ENCODE measurements around the gene C19orf12.

C19orf12 gene

GRCh38 chr19:29697523-29698261 lies 17.4 kb downstream of the C19orf12 start:
- DNase-seq (ENCODE audit: low read depth), result no peak

- no peak for DNase-seq (ENCODE audit: low read depth)
Measured at GRCh38 chr19:29696565-29696846, 18.6 kb downstream of the C19orf12 start.

GRCh38 chr19:29695765-29696564 lies 19.1 kb downstream of the C19orf12 start:
- DNase-seq (ENCODE audit: low read depth), result no peak

- DNase-seq (ENCODE audit: low read depth), result peak; percentile 68
Measured at GRCh38 chr19:29694669-29695627, 20.1 kb downstream of the C19orf12 start.

- DNase-seq (ENCODE audit: low read depth), result no peak
Measured at GRCh38 chr19:29694161-29694560, 20.9 kb downstream of the C19orf12 start.

GRCh38 chr19:29690842-29691241 lies 24.2 kb downstream of the C19orf12 start:
- no peak for DNase-seq (ENCODE audit: low read depth)

GRCh38 chr19:29687897-29688728 lies 26.9 kb downstream of the C19orf12 start:
- no peak for DNase-seq (ENCODE audit: low read depth)

GRCh38 chr19:29687244-29687896 lies 27.7 kb downstream of the C19orf12 start:
- no peak for DNase-seq (ENCODE audit: low read depth)

- DNase-seq (ENCODE audit: low read depth), result no peak
Measured at GRCh38 chr19:29686285-29686805, 28.7 kb downstream of the C19orf12 start.

GRCh38 chr19:29685326-29685725 lies 29.7 kb downstream of the C19orf12 start:
- DNase-seq (ENCODE audit: low read depth), result no peak

- no peak for DNase-seq (ENCODE audit: low read depth)
Measured at GRCh38 chr19:29683009-29683408, 32.1 kb downstream of the C19orf12 start.

GRCh38 chr19:29682236-29682895 lies 32.7 kb downstream of the C19orf12 start:
- DNase-seq (ENCODE audit: low read depth), result no peak

- DNase-seq (ENCODE audit: low read depth), result no peak
Measured at GRCh38 chr19:29681422-29682235, 33.4 kb downstream of the C19orf12 start.

GRCh38 chr19:29680937-29681336 lies 34.1 kb downstream of the C19orf12 start:
- no peak for DNase-seq (ENCODE audit: low read depth)

GRCh38 chr19:29680447-29680846 lies 34.6 kb downstream of the C19orf12 start:
- DNase-seq (ENCODE audit: low read depth), result peak; percentile 53

- no peak for DNase-seq (ENCODE audit: low read depth)
Measured at GRCh38 chr19:29679598-29680210, 35.4 kb downstream of the C19orf12 start.

- DNase-seq (ENCODE audit: low read depth), result no peak
Measured at GRCh38 chr19:29678484-29679106, 36.5 kb downstream of the C19orf12 start.

Measured in stimulated activated CD8-positive, alpha-beta memory T cell treated with anti-CD3 and anti-CD28 coated beads, Interleukin-15, amount 100 ng/mL, for 24 hours (primary cell).